Smooth muscle cell (in vitro differentiated cells): ENCODE measurements around the gene CXXC1. TPM values are rescaled to one million over a fixed set of nuclear protein-coding genes. Genes with fewer than 3 reads are reported as not detected.
A peak's percentile ranks its signal among the peaks of the same experiment; 100 is the strongest.

Experiments used
- DNase-seq: peaks from one replicate; lab custom pipeline; 2025; ENCODE audit not compliant: unreplicated experiment; lab: John Stamatoyannopoulos, UW
- H2AFZ ChIP-seq: fragments of 200-600 bp; sonication (generic); 2 replicates; pipeline ENCODE4 v1.6.0; 2016; ENCODE audit warnings: antibody characterized with exemption, low read depth, mild to moderate bottlenecking
- H3F3A ChIP-seq: fragments of 200-600 bp; sonication (generic); 2 replicates; pipeline ENCODE4 v1.6.0; 2017; ENCODE audit warnings: antibody characterized with exemption, low read depth
- H3K27ac ChIP-seq: fragments of 200-600 bp; sonication (generic); 2 replicates; pipeline ENCODE4 v1.5.1; 2016; ENCODE audit warnings: low read depth, mild to moderate bottlenecking
- H3K27me3 ChIP-seq: fragments of 200-600 bp; sonication (generic); 2 replicates; pipeline ENCODE4 v1.6.1; 2016; ENCODE audit warnings: low read depth, mild to moderate bottlenecking
- H3K36me3 ChIP-seq: fragments of 200-600 bp; sonication (generic); 2 replicates; pipeline ENCODE4 v1.5.1; 2016; ENCODE audit warnings: low read depth
- H3K4me1 ChIP-seq: fragments of 200-600 bp; sonication (generic); 2 replicates; pipeline ENCODE4 v1.5.1; 2016; ENCODE audit warnings: low read depth
- H3K4me2 ChIP-seq: fragments of 200-600 bp; sonication (generic); 2 replicates; pipeline ENCODE4 v1.6.0; 2016; ENCODE audit warnings: mild to moderate bottlenecking
- H3K4me3 ChIP-seq: fragments of 200-600 bp; sonication (generic); 2 replicates; pipeline ENCODE4 v1.5.1; 2016; ENCODE audit warnings: mild to moderate bottlenecking
- H3K79me2 ChIP-seq: fragments of 200-600 bp; sonication (generic); 2 replicates; pipeline ENCODE4 v1.6.0; 2016; ENCODE audit warnings: low read depth, mild to moderate bottlenecking
- H3K9ac ChIP-seq: fragments of 200-600 bp; sonication (generic); 2 replicates; pipeline ENCODE4 v1.6.0; 2016; ENCODE audit warnings: low read depth
- H3K9me3 ChIP-seq: fragments of 200-600 bp; sonication (generic); replicated peaks from 2 replicates; pipeline ENCODE4 v1.5.1; 2016; ENCODE audit warnings: low read depth
- H4K20me1 ChIP-seq: fragments of 200-600 bp; sonication (generic); 2 replicates; pipeline ENCODE4 v1.6.0; 2016; ENCODE audit warnings: low read depth
- WGBS: methylation state at CpG from one replicate; pipeline ENCODE4 v1.1.7; 2016; ENCODE audit warnings: low lambda C conversion rate; 5-methylcytosine and 5-hydroxymethylcytosine counted together
- polyA plus RNA-seq: library from polyadenylated mRNA; unstranded; fragments of >200 nt; fragmentation: Nextera tagmentation; extraction: Ambion mirVana; gene quantifications from 2 replicates; pipeline ENCODE4 v1.2.1, GENCODE V29; 2016
- total RNA-seq: library from RNA; depleted of rRNA; stranded (reverse); fragments of >200 nt; gene quantifications from 2 replicates; pipeline ENCODE4 v1.2.3, GENCODE V29; 2014
- TF ChIP-seq, protein P1 (sequence below): fragments of 200-600 bp; sonication (generic); IDR thresholded peaks from 2 replicates; pipeline ENCODE4 v1.5.1; 2017; ENCODE audit warnings: borderline replicate concordance, mild to moderate bottlenecking, antibody characterized with exemption; ENCODE audit not compliant: insufficient read depth, poor library complexity, severe bottlenecking

CXXC1 gene
- total and polyA plus RNA-seq, 2 experiments from 2014 or later: 15.4 to 39.6 TPM

GRCh38 chr18:50285631-50286321, 1.7 kb downstream of the CXXC1 start:
- Histone ChIP-seq H3K4me3 (no peak overlapping the region), H3K4me1 (peaks cover 4% of the 10 kb centered on the region), H3K36me3 (no peaks in the 10 kb centered on the region), H4K20me1 (no peaks in the 10 kb centered on the region), H3K4me2 (peak overlapping the region; percentile 81), H3F3A (no peaks in the 10 kb centered on the region), H3K79me2 (peaks cover 10% of the 10 kb centered on the region), H3K9ac (no peak overlapping the region), H3K27me3 (no peaks in the 10 kb centered on the region), H2AFZ (no peak overlapping the region), H3K27ac (no peak overlapping the region), H3K9me3 (no peaks in the 10 kb centered on the region)
- WGBS: over 99% methylated on average over 24 of the region's 24 CpGs
- no peak for DNase-seq
- TF ChIP-seq, protein P1, sequence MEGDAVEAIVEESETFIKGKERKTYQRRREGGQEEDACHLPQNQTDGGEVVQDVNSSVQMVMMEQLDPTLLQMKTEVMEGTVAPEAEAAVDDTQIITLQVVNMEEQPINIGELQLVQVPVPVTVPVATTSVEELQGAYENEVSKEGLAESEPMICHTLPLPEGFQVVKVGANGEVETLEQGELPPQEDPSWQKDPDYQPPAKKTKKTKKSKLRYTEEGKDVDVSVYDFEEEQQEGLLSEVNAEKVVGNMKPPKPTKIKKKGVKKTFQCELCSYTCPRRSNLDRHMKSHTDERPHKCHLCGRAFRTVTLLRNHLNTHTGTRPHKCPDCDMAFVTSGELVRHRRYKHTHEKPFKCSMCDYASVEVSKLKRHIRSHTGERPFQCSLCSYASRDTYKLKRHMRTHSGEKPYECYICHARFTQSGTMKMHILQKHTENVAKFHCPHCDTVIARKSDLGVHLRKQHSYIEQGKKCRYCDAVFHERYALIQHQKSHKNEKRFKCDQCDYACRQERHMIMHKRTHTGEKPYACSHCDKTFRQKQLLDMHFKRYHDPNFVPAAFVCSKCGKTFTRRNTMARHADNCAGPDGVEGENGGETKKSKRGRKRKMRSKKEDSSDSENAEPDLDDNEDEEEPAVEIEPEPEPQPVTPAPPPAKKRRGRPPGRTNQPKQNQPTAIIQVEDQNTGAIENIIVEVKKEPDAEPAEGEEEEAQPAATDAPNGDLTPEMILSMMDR: no peak

DNA sequence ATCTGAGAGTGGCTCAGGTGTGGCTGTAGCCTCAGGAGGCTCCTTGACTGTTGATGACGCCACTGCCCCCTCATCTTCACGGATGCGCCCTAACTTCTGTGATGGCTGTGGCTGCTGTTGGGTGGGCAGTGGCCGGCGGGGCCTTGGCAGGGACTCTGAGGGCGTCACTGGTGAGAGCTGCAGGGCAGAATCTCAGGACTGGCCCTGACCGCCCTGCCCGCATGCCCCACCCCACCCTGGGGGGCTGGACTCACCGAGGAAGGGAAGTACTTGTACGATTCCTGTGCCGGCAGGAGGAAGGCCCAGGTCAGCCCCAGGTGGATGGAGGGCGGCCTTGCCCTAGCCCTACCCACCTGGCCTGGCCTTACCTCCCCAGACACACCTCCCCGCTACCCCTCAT, 2.4 kb downstream of the CXXC1 start:
- no peaks in the 10 kb centered on the region for H4K20me1 ChIP-seq

GRCh38 chr18:50284255-50284885, 3.1 kb downstream of the CXXC1 start:
- H3K9me3 ChIP-seq: no peaks in the 10 kb centered on the region
- DNase-seq: no peak
- WGBS: 99% methylated on average over 15 of the region's 15 CpGs
- no peaks in the 10 kb centered on the region for H3F3A ChIP-seq
- no peak overlapping the region for H3K4me2 ChIP-seq
- H3K4me1 ChIP-seq: peaks cover 16% of the 10 kb centered on the region
- peaks cover 24% of the 10 kb centered on the region for H3K79me2 ChIP-seq
- no peak overlapping the region for H2AFZ ChIP-seq
- no peaks in the 10 kb centered on the region for H3K36me3 ChIP-seq
- no peak overlapping the region for H3K4me3 ChIP-seq
- no peak overlapping the region for H3K9ac ChIP-seq
- no peak overlapping the region for H3K27ac ChIP-seq
- TF ChIP-seq, protein P1: no peak
- H4K20me1 ChIP-seq: no peaks in the 10 kb centered on the region
- H3K27me3 ChIP-seq: no peaks in the 10 kb centered on the region

More for the DNA sequence above, 2.4 kb downstream of the CXXC1 start:
- H3K36me3 ChIP-seq: no peaks in the 10 kb centered on the region
- H3K4me2 ChIP-seq: no peak overlapping the region
- no peak for DNase-seq
- H3K9ac ChIP-seq: no peak overlapping the region
- H3F3A ChIP-seq: no peaks in the 10 kb centered on the region
- no peak overlapping the region for H3K27ac ChIP-seq
- no peak overlapping the region for H2AFZ ChIP-seq
- no peaks in the 10 kb centered on the region for H3K9me3 ChIP-seq
- H3K4me1 ChIP-seq: peaks cover 9% of the 10 kb centered on the region
- TF ChIP-seq, protein P1: no peak
- H3K27me3 ChIP-seq: no peaks in the 10 kb centered on the region
- H3K79me2 ChIP-seq: peaks cover 17% of the 10 kb centered on the region
- no peak overlapping the region for H3K4me3 ChIP-seq
- WGBS: 94% methylated on average over 13 of the region's 13 CpGs
